ENCODE results near the gene VENTX. TPM values are rescaled to one million over a fixed set of nuclear protein-coding genes. Genes with fewer than 3 reads are reported as not detected.

VENTX gene
- total RNA-seq, 2 donors from 2014 or later, result 0.44 to 0.63 TPM

- H3K4me1 ChIP-seq, result peaks cover 0 to 22% of the 10 kb centered on the region in 2 donors
- H3K36me3 ChIP-seq, result peaks cover 55% of the 10 kb centered on the region
- no peak for TF ChIP-seq CTCF (IDR thresholded peaks at IDR 0.05)
- H3K27me3 ChIP-seq, result peaks cover 5% of the 10 kb centered on the region in 2 donors
- no peak overlapping the region for H3K4me3 ChIP-seq
- no peaks in the 10 kb centered on the region for H3K9me3 ChIP-seq
- H3K27ac ChIP-seq, result no peak overlapping the region
- no peak for DNase-seq (ENCODE audit: low spot score)
Measured at GRCh38 chr10:133279326-133280226, 41.9 kb downstream of the VENTX start.

- H3K9me3 ChIP-seq, result no peaks in the 10 kb centered on the region
- TF ChIP-seq CTCF (IDR thresholded peaks at IDR 0.05), result no peak
- H3K27ac ChIP-seq, result no peak overlapping the region
- H3K36me3 ChIP-seq, result peaks cover 65% of the 10 kb centered on the region
- DNase-seq (ENCODE audit: low spot score), result no peak
- H3K4me1 ChIP-seq, result peaks cover 0 to 22% of the 10 kb centered on the region in 2 donors
- H3K27me3 ChIP-seq, result peaks cover 5% of the 10 kb centered on the region in 2 donors
- H3K4me3 ChIP-seq, result no peak overlapping the region
Measured at GRCh38 chr10:133280391-133281059, 42.9 kb downstream of the VENTX start.

DNA sequence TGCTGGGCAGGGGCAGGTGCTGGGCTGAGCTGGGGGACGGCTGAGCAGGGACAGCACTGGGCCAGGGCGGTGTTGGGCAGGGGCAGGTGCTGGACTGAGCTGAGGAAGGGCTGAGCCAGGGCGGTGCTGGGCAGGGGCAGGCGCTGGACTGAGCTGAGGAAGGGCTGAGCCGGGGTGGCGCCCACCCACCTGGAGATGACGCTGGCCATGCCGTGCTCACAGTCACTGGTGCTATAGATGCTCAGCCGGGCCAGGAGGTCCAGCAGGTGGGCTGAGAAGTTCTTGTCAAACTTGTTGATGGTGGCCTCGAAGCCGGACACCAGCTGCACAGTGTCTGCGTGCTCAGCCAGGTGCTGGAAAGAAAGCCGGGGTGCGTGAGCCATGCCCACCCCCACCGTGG is 43.4 kb downstream of the VENTX start:
- no peak for TF ChIP-seq CTCF (IDR thresholded peaks at IDR 0.05)
- H3K9me3 ChIP-seq, result no peaks in the 10 kb centered on the region
- peaks cover 69% of the 10 kb centered on the region for H3K36me3 ChIP-seq
- H3K27ac ChIP-seq, result no peak overlapping the region
- peaks cover 4 to 5% of the 10 kb centered on the region in 2 donors for H3K27me3 ChIP-seq
- peaks cover 0 to 22% of the 10 kb centered on the region in 2 donors for H3K4me1 ChIP-seq
- DNase-seq (ENCODE audit: low spot score), result no peak
- H3K4me3 ChIP-seq, result no peak overlapping the region

GRCh38 chr10:133281628-133282372 is 44.1 kb downstream of the VENTX start:
- DNase-seq (ENCODE audit: low spot score), result no peak
- H3K36me3 ChIP-seq, result peaks cover 76% of the 10 kb centered on the region

More at GRCh38 chr10:133281628-133282372, 44.1 kb downstream of the VENTX start:
- H3K27me3 ChIP-seq, result no peaks in the 10 kb centered on the region
- no peak for TF ChIP-seq CTCF (IDR thresholded peaks at IDR 0.05)
- no peak overlapping the region for H3K27ac ChIP-seq
- H3K4me3 ChIP-seq, result no peak overlapping the region
- peaks cover 0 to 15% of the 10 kb centered on the region in 2 donors for H3K4me1 ChIP-seq
- H3K9me3 ChIP-seq, result no peaks in the 10 kb centered on the region

Data from right atrium auricular region (tissue), 2 donors.